K562 (cell line): ENCODE measurements around the gene CCDC78. TPM values are rescaled to one million over a fixed set of nuclear protein-coding genes. Genes with fewer than 3 reads are reported as not detected.

Source experiments
- CXXC5 ChIP-seq: fragments of 250-450 bp; sonication (Bioruptor Pico); IDR thresholded peaks from 2 replicates; pipeline ENCODE4 v1.8.0; 2022; ENCODE audit warnings: inconsistent platforms, mild to moderate bottlenecking, moderate library complexity
- EP400 ChIP-seq: fragments of 450-650 bp; IDR thresholded peaks from 2 replicates; pipeline ENCODE4 v1.6.1; 2017; ENCODE audit warnings: antibody characterized with exemption, mild to moderate bottlenecking, moderate library complexity
- MECOM ChIP-seq: fragments of 250-450 bp; sonication (Bioruptor Pico); IDR thresholded peaks from 2 replicates; pipeline ENCODE4 v1.8.0; 2022; ENCODE audit warnings: inconsistent platforms
- RFX5 ChIP-seq: IDR thresholded peaks from 2 replicates; pipeline ENCODE4 v1.6.1; 2011; ENCODE audit warnings: low read depth, mild to moderate bottlenecking, improper control_type of control experiment, low read length
- SIX5 ChIP-seq, 2 experiments: IDR thresholded peaks; 2 replicates each; pipeline ENCODE4 v1.6.1; 2011; ENCODE audit warnings: low read length in 2 of 2, borderline replicate concordance in 1 of 2, low read depth in 1 of 2, mild to moderate bottlenecking in 1 of 2, moderate library complexity in 1 of 2; ENCODE audit not compliant: insufficient read depth in 1 of 2
- TRIM24 ChIP-seq, 2 experiments: fragments of 450-650 bp; IDR thresholded peaks; 2 replicates each; pipeline ENCODE4 v1.6.1; 2016
- ZNF133 ChIP-seq: fragments of 250-450 bp; sonication (Bioruptor Pico); IDR thresholded peaks from 2 replicates; pipeline ENCODE4 v1.4.0; 2020; ENCODE audit warnings: mild to moderate bottlenecking
- polyA plus RNA-seq, 8 experiments: library from polyadenylated mRNA; depleted of rRNA in 4 of 8; stranded (reverse) in 5 of 8; unstranded in 3 of 8; fragments of >200 nt; fragmentation: Nextera tagmentation in 2 of 8; fragmentation: Illumina TruSeq in 1 of 8; extraction: Ambion mirVana in 2 of 8; extraction: Trizol in 1 of 8; gene quantifications; 2 replicates each; pipeline versions ENCODE4 v1.2.1 to v1.2.3, GENCODE V29; 2011 to 2014; ENCODE audit warnings: inconsistent platforms in 1 of 8, missing spikeins in 1 of 8
- total RNA-seq, 7 experiments: library from RNA; depleted of rRNA in 6 of 7; stranded (reverse); fragments of >200 nt in 6 of 7; fragmentation: Illumina TruSeq in 2 of 7; extraction: Trizol in 2 of 7; gene quantifications; 2 replicates each; pipeline versions ENCODE4 v1.2.1 to v1.2.3, GENCODE V29; 2011 to 2021; ENCODE audit warnings: low replicate concordance in 1 of 7
- TF ChIP-seq, protein P1 (sequence below): sonication (generic); formaldehyde crosslinking; IDR thresholded peaks from 2 replicates; pipeline ENCODE4 v1.8.1; 2023; ENCODE audit warnings: mild to moderate bottlenecking, missing genetic modification reagents

The CCDC78 gene
- total and polyA plus RNA-seq, 9 of the 15 experiments (the other 6 are each of a cell fraction or from before 2014, with no cell fraction given): 0.24 to 17.7 (median 2.9) TPM

DNA sequence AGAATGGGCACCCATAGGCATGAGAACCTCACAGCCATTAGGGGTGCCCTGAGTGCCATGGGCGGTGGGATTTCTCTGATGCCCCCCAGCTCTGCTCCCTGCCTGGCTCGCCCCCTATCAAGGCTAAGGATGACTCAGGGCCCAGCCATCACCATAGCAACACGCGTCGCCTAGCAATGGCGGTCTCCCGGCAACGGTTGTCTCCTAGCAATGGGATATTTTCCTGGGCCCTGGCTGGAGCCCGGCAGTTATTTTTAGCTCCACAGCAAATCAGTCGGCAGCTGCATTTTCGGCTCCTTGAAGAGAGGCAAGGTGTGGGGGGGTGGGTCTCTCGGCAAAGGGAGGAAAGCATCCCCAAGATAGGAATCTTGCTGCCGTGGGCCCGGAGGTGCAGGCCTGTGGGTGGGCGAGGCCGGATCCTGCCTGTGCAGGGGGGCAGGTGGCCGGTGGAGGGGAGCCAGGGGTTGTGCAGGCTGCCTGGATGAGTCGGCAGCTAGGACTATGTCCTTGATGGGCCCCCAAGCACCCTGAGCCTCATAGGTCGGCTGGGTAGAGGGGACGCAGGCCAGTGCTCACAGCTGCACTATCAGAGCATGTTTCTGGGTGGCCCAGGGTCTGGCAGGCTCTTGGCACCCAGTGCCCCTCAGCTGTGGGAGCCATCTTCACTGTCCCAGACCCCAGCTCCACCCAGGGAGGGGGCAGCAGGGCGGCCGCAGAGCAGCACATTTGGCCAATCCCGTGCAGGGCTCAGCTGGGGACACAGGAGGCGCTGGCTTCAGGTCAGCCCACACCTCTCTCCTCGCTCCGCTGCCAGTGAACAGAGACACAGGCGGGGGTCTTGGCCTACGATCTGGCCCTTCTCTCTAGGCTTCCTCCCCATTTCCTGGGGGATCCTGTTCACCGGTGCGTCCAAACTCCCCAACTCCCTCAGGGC is 16.4 kb downstream of the CCDC78 start (continued):
- TF ChIP-seq, protein P1, sequence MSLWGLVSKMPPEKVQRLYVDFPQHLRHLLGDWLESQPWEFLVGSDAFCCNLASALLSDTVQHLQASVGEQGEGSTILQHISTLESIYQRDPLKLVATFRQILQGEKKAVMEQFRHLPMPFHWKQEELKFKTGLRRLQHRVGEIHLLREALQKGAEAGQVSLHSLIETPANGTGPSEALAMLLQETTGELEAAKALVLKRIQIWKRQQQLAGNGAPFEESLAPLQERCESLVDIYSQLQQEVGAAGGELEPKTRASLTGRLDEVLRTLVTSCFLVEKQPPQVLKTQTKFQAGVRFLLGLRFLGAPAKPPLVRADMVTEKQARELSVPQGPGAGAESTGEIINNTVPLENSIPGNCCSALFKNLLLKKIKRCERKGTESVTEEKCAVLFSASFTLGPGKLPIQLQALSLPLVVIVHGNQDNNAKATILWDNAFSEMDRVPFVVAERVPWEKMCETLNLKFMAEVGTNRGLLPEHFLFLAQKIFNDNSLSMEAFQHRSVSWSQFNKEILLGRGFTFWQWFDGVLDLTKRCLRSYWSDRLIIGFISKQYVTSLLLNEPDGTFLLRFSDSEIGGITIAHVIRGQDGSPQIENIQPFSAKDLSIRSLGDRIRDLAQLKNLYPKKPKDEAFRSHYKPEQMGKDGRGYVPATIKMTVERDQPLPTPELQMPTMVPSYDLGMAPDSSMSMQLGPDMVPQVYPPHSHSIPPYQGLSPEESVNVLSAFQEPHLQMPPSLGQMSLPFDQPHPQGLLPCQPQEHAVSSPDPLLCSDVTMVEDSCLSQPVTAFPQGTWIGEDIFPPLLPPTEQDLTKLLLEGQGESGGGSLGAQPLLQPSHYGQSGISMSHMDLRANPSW (CRISPR knock-in tag): no peak
- no peak for TF ChIP-seq EP400
- TF ChIP-seq RFX5: no peak
- TF ChIP-seq CXXC5 (CRISPR knock-in tag): peak; percentile 71
- no peak for TF ChIP-seq TRIM24 (IDR thresholded peaks at IDR 0.05)
- TF ChIP-seq SIX5 (IDR thresholded peaks at IDR 0.05; ENCODE audit: borderline replicate concordance in 1 of 2, insufficient read depth in 1 of 2, low read depth in 1 of 2, low read length in 2 of 2): peak in 1 of 2 experiments; percentile 36; a peak in 1 of 4 replicates
- no peak for TF ChIP-seq ZNF133 (CRISPR knock-in tag)
- TF ChIP-seq MECOM: no peak
